OCI-LY1 (cell line): Measurements from ENCODE around the gene LETM1.

ENCODE experiments used
- H2AFZ ChIP-seq: fragments of 200-600 bp; sonication (generic), shearing (Covaris generic); 2 replicates; pipeline ENCODE4 v1.6.0; 2014; ENCODE audit warnings: antibody characterized with exemption, mild to moderate bottlenecking, low read length
- H3F3A ChIP-seq: fragments of 200-600 bp; sonication (generic), shearing (Covaris generic); 2 replicates; pipeline ENCODE4 v1.6.0; 2014; ENCODE audit warnings: mild to moderate bottlenecking, antibody characterized with exemption, low read length, moderate library complexity; ENCODE audit not compliant: insufficient read depth
- H3K27ac ChIP-seq: fragments of 200-600 bp; sonication (generic); 2 replicates; pipeline ENCODE4 v1.5.1; 2014; ENCODE audit warnings: low read length, mixed run types, mild to moderate bottlenecking, low read depth; ENCODE audit not compliant: poor library complexity, severe bottlenecking
- H3K27me3 ChIP-seq: fragments of 200-600 bp; sonication (generic); 2 replicates; pipeline ENCODE4 v1.6.0; 2014; ENCODE audit warnings: antibody characterized with exemption, mild to moderate bottlenecking, low read length, moderate library complexity; ENCODE audit not compliant: insufficient read depth
- H3K36me3 ChIP-seq: fragments of 200-600 bp; sonication (generic); 2 replicates; pipeline ENCODE4 v1.6.1; 2014; ENCODE audit warnings: mild to moderate bottlenecking, antibody characterized with exemption, low read length, moderate library complexity, mixed read lengths; ENCODE audit not compliant: insufficient read depth
- H3K4me1 ChIP-seq: fragments of 200-600 bp; sonication (generic); 2 replicates; pipeline ENCODE4 v1.5.1; 2014; ENCODE audit warnings: mild to moderate bottlenecking, low read length, moderate library complexity; ENCODE audit not compliant: insufficient read depth, severe bottlenecking
- H3K4me2 ChIP-seq: fragments of 200-600 bp; sonication (generic), shearing (Covaris generic); 2 replicates; pipeline ENCODE4 v1.6.1; 2014; ENCODE audit warnings: low read length
- H3K4me3 ChIP-seq: fragments of 200-600 bp; sonication (generic); 2 replicates; pipeline ENCODE4 v1.5.1; 2014; ENCODE audit warnings: low read length, low read depth, mild to moderate bottlenecking, mixed read lengths; ENCODE audit not compliant: poor library complexity, severe bottlenecking
- H3K79me2 ChIP-seq: fragments of 200-600 bp; shearing (Covaris generic); 2 replicates; pipeline ENCODE4 v1.6.1; 2016; ENCODE audit warnings: mixed run types, low read length, mixed read lengths; ENCODE audit not compliant: insufficient read depth
- H3K9ac ChIP-seq: fragments of 200-600 bp; sonication (generic), shearing (Covaris generic); 2 replicates; pipeline ENCODE4 v1.6.1; 2014; ENCODE audit warnings: mild to moderate bottlenecking, low read length, mixed read lengths
- H3K9me2 ChIP-seq: fragments of 200-600 bp; sonication (generic), shearing (Covaris generic); 2 replicates; pipeline ENCODE4 v1.6.1; 2014; ENCODE audit warnings: low read depth, mild to moderate bottlenecking, low read length, mixed read lengths
- H3K9me3 ChIP-seq: fragments of 200-600 bp; shearing (Covaris generic); 2 replicates; pipeline ENCODE4 v1.6.1; 2014; ENCODE audit warnings: low read length, mixed read lengths
- H4K20me1 ChIP-seq: fragments of 200-600 bp; sonication (generic), shearing (Covaris generic); 2 replicates; pipeline ENCODE4 v1.6.0; 2016; ENCODE audit warnings: mild to moderate bottlenecking, low read length; ENCODE audit not compliant: insufficient read depth
- EZH2 ChIP-seq: fragments of 200-600 bp; sonication (generic), shearing (Covaris generic); IDR thresholded peaks from 2 replicates; pipeline ENCODE4 v1.8.0; 2017; ENCODE audit warnings: borderline replicate concordance, mixed run types, mild to moderate bottlenecking, antibody characterized with exemption, low read length, moderate library complexity, mixed read lengths
- TF ChIP-seq, protein P1 (sequence below): fragments of 200-600 bp; sonication (generic), shearing (Covaris generic); IDR thresholded peaks from 2 replicates; pipeline ENCODE4 v1.5.1; 2017; ENCODE audit warnings: mild to moderate bottlenecking, antibody characterized with exemption, low read length, moderate library complexity, mixed read lengths

LETM1 gene

GRCh38 chr4:1821679-1822567, 34.0 kb downstream of the LETM1 start:
- Histone ChIP-seq H3F3A (no peaks in the 10 kb centered on the region), H3K9ac (no peak overlapping the region), H2AFZ (no peak overlapping the region), H3K9me3 (no peaks in the 10 kb centered on the region), H3K36me3 (peaks cover 43% of the 10 kb centered on the region), H3K9me2 (no peaks in the 10 kb centered on the region), H3K4me2 (no peak overlapping the region), H3K79me2 (no peaks in the 10 kb centered on the region), H3K4me3 (no peak overlapping the region), H3K27ac (no peak overlapping the region), H4K20me1 (no peaks in the 10 kb centered on the region), H3K27me3 (no peaks in the 10 kb centered on the region), H3K4me1 (no peaks in the 10 kb centered on the region)
- no peak for TF ChIP-seq EZH2
- TF ChIP-seq, protein P1, sequence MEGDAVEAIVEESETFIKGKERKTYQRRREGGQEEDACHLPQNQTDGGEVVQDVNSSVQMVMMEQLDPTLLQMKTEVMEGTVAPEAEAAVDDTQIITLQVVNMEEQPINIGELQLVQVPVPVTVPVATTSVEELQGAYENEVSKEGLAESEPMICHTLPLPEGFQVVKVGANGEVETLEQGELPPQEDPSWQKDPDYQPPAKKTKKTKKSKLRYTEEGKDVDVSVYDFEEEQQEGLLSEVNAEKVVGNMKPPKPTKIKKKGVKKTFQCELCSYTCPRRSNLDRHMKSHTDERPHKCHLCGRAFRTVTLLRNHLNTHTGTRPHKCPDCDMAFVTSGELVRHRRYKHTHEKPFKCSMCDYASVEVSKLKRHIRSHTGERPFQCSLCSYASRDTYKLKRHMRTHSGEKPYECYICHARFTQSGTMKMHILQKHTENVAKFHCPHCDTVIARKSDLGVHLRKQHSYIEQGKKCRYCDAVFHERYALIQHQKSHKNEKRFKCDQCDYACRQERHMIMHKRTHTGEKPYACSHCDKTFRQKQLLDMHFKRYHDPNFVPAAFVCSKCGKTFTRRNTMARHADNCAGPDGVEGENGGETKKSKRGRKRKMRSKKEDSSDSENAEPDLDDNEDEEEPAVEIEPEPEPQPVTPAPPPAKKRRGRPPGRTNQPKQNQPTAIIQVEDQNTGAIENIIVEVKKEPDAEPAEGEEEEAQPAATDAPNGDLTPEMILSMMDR: no peak

- Histone ChIP-seq H3K9ac (no peak overlapping the region), H3K79me2 (no peaks in the 10 kb centered on the region), H3K4me3 (no peak overlapping the region), H4K20me1 (no peaks in the 10 kb centered on the region), H2AFZ (no peak overlapping the region), H3K9me3 (no peaks in the 10 kb centered on the region), H3K4me2 (no peak overlapping the region), H3F3A (no peaks in the 10 kb centered on the region), H3K4me1 (no peaks in the 10 kb centered on the region), H3K27me3 (no peaks in the 10 kb centered on the region), H3K9me2 (no peaks in the 10 kb centered on the region), H3K36me3 (peaks cover 47% of the 10 kb centered on the region), H3K27ac (no peak overlapping the region)
- TF ChIP-seq, protein P1: no peak
- TF ChIP-seq EZH2: no peak
Measured at GRCh38 chr4:1819816-1820215, 36.1 kb downstream of the LETM1 start.

- no peaks in the 10 kb centered on the region for H3K79me2 ChIP-seq
- H4K20me1 ChIP-seq: no peaks in the 10 kb centered on the region
- H3K36me3 ChIP-seq: peaks cover 48% of the 10 kb centered on the region
- H2AFZ ChIP-seq: no peak overlapping the region
- H3K9ac ChIP-seq: no peak overlapping the region
- no peak overlapping the region for H3K4me3 ChIP-seq
- H3K9me3 ChIP-seq: no peaks in the 10 kb centered on the region
- H3K27ac ChIP-seq: no peak overlapping the region
- no peak overlapping the region for H3K4me2 ChIP-seq
- no peaks in the 10 kb centered on the region for H3K9me2 ChIP-seq
- no peaks in the 10 kb centered on the region for H3F3A ChIP-seq
- TF ChIP-seq, protein P1: no peak
- no peak for TF ChIP-seq EZH2
- no peaks in the 10 kb centered on the region for H3K27me3 ChIP-seq
- no peaks in the 10 kb centered on the region for H3K4me1 ChIP-seq
Measured at GRCh38 chr4:1819284-1819683, 36.7 kb downstream of the LETM1 start.
